ENCODE measurements around the gene C11orf42.

GRCh38 chr11:6191742-6192141 lies 13.6 kb upstream of the C11orf42 start:
- TF ChIP-seq EZH2phosphoT487 (IDR thresholded peaks at IDR 0.05; ENCODE audit: borderline replicate concordance, low read length) (no peak), CTCF (conservative IDR thresholded peaks at IDR 0.05; ENCODE audit: low read depth, low read length) (no peak), EZH2 (IDR thresholded peaks at IDR 0.05; ENCODE audit: low read length, unreplicated experiment) (no peak)

Measured in PC-3 (cell line).